HG02885 (cell line): Measurements from ENCODE around the gene SDK2.
"Not testable (repeated sequence)": the region's sequence is repeated elsewhere in the genome, so short reads cannot be mapped to it uniquely, and the experiment has no call there.

ENCODE experiments used
- ATAC-seq: cut with Tn5 transposase; IDR thresholded peaks from one replicate; pipeline ENCODE4 v1.9.1; 2021; ENCODE audit warnings: mild to moderate bottlenecking; ENCODE audit not compliant: unreplicated experiment, poor library complexity

The SDK2 gene

GRCh38 chr17:73470316-73470826, 173.9 kb downstream of the SDK2 start:
- ATAC-seq = no peak

- no peak for ATAC-seq
Observed at GRCh38 chr17:73469311-73469710, 174.9 kb downstream of the SDK2 start.

- no peak for ATAC-seq
Observed at GRCh38 chr17:73468221-73468620, 176.0 kb downstream of the SDK2 start.

- ATAC-seq = no peak
Observed at GRCh38 chr17:73467651-73468050, 176.6 kb downstream of the SDK2 start.

- no peak for ATAC-seq
Observed at GRCh38 chr17:73466704-73467433, 177.4 kb downstream of the SDK2 start.

GRCh38 chr17:73465953-73466230, 178.4 kb downstream of the SDK2 start:
- ATAC-seq = no peak

GRCh38 chr17:73465130-73465952, 178.9 kb downstream of the SDK2 start:
- ATAC-seq = no peak

- ATAC-seq = no peak
Observed at GRCh38 chr17:73464447-73464846, 179.8 kb downstream of the SDK2 start.

- no peak for ATAC-seq
Observed at GRCh38 chr17:73463821-73464220, 180.4 kb downstream of the SDK2 start.

- no peak for ATAC-seq
Observed at GRCh38 chr17:73462823-73463222, 181.4 kb downstream of the SDK2 start.

- ATAC-seq = no peak
Observed at GRCh38 chr17:73459980-73460379, 184.3 kb downstream of the SDK2 start.

GRCh38 chr17:73455767-73456166, 188.5 kb downstream of the SDK2 start:
- ATAC-seq = no peak

- no peak for ATAC-seq
Observed at GRCh38 chr17:73455050-73455687, 189.1 kb downstream of the SDK2 start.

GRCh38 chr17:73453494-73453893, 190.8 kb downstream of the SDK2 start:
- not testable (repeated sequence) for ATAC-seq

GRCh38 chr17:73453090-73453489, 191.2 kb downstream of the SDK2 start:
- no peak for ATAC-seq

GRCh38 chr17:73452009-73452408, 192.2 kb downstream of the SDK2 start:
- ATAC-seq = no peak

- no peak for ATAC-seq
Observed at GRCh38 chr17:73447319-73447718, 196.9 kb downstream of the SDK2 start.

GRCh38 chr17:73446617-73447016, 197.6 kb downstream of the SDK2 start:
- ATAC-seq = no peak

GRCh38 chr17:73445466-73445865, 198.8 kb downstream of the SDK2 start:
- ATAC-seq = no peak

- ATAC-seq = no peak
Observed at GRCh38 chr17:73444021-73444420, 200.2 kb downstream of the SDK2 start.

GRCh38 chr17:73439597-73439996, 204.6 kb downstream of the SDK2 start:
- ATAC-seq = no peak
